Kidney (tissue), 14 donors: ENCODE data around the gene SLC9C1. TPM values are rescaled to one million over a fixed set of nuclear protein-coding genes. Genes with fewer than 3 reads are reported as not detected.

Experiments used
- DNase-seq, 5 donors: peaks; one replicate each; pipeline ENCODE4 v3.0.0-alpha.2; 2013 to 2020
- FAIRE-seq: peaks from 2 replicates; lab custom pipeline; 2012; peaks lifted over from hg19 to GRCh38; lab: Jason Lieb, UNC
- H3K27ac ChIP-seq, 2 donors: one replicate each; pipeline ENCODE4 v1.7.0; 2013; ENCODE audit warnings: low read depth in 2 of 2, low read length in 2 of 2, inconsistent platforms in 1 of 2
- H3K27me3 ChIP-seq: one replicate; pipeline ENCODE4 v1.7.1; 2013; ENCODE audit warnings: low read length, inconsistent platforms; ENCODE audit not compliant: control insufficient read depth, insufficient read depth
- H3K36me3 ChIP-seq, 3 donors: one replicate each; pipeline versions ENCODE4 v1.7.0 to v1.7.1; 2013; ENCODE audit warnings: low read length in 3 of 3, control low read depth in 1 of 3, inconsistent platforms in 1 of 3; ENCODE audit not compliant: insufficient read depth in 3 of 3, control insufficient read depth in 2 of 3
- H3K4me1 ChIP-seq, 3 donors: one replicate each; pipeline versions ENCODE4 v1.7.0 to v1.7.1; 2013; ENCODE audit warnings: low read length in 3 of 3, inconsistent platforms in 1 of 3, low read depth in 1 of 3; ENCODE audit not compliant: control insufficient read depth in 2 of 3, insufficient read depth in 2 of 3
- H3K4me3 ChIP-seq, 3 donors: one replicate each; pipeline versions ENCODE4 v1.7.0 to v1.8.1; 2013; ENCODE audit warnings: low read length in 3 of 3, control low read depth in 1 of 3, inconsistent platforms in 1 of 3
- H3K9ac ChIP-seq, 3 donors: one replicate each; pipeline versions ENCODE4 v1.7.0 to v1.7.1; 2013; ENCODE audit warnings: low read length in 3 of 3, control low read depth in 1 of 3, inconsistent platforms in 1 of 3
- H3K9me3 ChIP-seq, 3 donors: one replicate each; pipeline versions ENCODE4 v1.7.0 to v1.7.1; 2013; ENCODE audit warnings: low read length in 3 of 3, control low read depth in 1 of 3, inconsistent platforms in 1 of 3; ENCODE audit not compliant: control insufficient read depth in 2 of 3, insufficient read depth in 1 of 3
- intact Hi-C: fragments of 100-400 bp; cut with DNase I; formaldehyde crosslinking; loops from one replicate; pipeline ENCODE4 v1.11.1; 2022
- polyA plus RNA-seq: library from polyadenylated mRNA; stranded (reverse); fragments of 350-450 nt; fragmentation: Illumina TruSeq; extraction: RNeasy Lipid Tissue Mini Kit (QIAGEN cat#74804); gene quantifications from one replicate; pipeline ENCODE4 v1.2.3, GENCODE V29; 2014; ENCODE audit warnings: low read depth, low replicate concordance; ENCODE audit not compliant: insufficient read depth
- total RNA-seq: library from RNA; stranded (reverse); fragmentation: NEBNext Ultra II Directional; extraction: Animal tissue kit (Norgen Biotek cat#: 25700); gene quantifications from one replicate; pipeline ENCODE4 v1.2.1, GENCODE V29; 2021
- TF ChIP-seq, protein P1 (sequence below): IDR thresholded peaks from 3 replicates; pipeline ENCODE4 v1.5.1; 2012; ENCODE audit warnings: mild to moderate bottlenecking, moderate library complexity, borderline replicate concordance; ENCODE audit not compliant: insufficient read depth; ENCODE audit errors: extremely low read depth
- donor health status: control.
- donor health status: control.
- donor health status: control.
- donor health status: control.
- donor health status: control.
- donor health status: DM: yes; HTN: yes; CAD: no.
- donor health status: Normal renal cell carcinoma (clear cell type).

SLC9C1 gene
- total and polyA plus RNA-seq, 2 donors from 2014 or later: 0.09 to 1.2 TPM

- Histone ChIP-seq H3K36me3 (no peaks in the 10 kb centered on the region), H3K9me3 (no peaks in the 10 kb centered on the region), H3K9ac (no peak overlapping the region), H3K27me3 (no peaks in the 10 kb centered on the region), H3K4me1 (no peaks in the 10 kb centered on the region), H3K4me3 (no peak overlapping the region), H3K27ac (no peak overlapping the region)
- DNase-seq (no peak), FAIRE-seq (no peak)
- TF ChIP-seq, protein P1, sequence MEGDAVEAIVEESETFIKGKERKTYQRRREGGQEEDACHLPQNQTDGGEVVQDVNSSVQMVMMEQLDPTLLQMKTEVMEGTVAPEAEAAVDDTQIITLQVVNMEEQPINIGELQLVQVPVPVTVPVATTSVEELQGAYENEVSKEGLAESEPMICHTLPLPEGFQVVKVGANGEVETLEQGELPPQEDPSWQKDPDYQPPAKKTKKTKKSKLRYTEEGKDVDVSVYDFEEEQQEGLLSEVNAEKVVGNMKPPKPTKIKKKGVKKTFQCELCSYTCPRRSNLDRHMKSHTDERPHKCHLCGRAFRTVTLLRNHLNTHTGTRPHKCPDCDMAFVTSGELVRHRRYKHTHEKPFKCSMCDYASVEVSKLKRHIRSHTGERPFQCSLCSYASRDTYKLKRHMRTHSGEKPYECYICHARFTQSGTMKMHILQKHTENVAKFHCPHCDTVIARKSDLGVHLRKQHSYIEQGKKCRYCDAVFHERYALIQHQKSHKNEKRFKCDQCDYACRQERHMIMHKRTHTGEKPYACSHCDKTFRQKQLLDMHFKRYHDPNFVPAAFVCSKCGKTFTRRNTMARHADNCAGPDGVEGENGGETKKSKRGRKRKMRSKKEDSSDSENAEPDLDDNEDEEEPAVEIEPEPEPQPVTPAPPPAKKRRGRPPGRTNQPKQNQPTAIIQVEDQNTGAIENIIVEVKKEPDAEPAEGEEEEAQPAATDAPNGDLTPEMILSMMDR: no peak
- intact Hi-C loops: no loop called here
Measured at GRCh38 chr3:112320691-112321090, 26.7 kb upstream of the SLC9C1 start.

GRCh38 chr3:112319516-112320276 lies 25.7 kb upstream of the SLC9C1 start:
- intact Hi-C loops: no loop called here
- Histone ChIP-seq H3K4me3 (no peak overlapping the region), H3K27me3 (no peaks in the 10 kb centered on the region), H3K9me3 (no peaks in the 10 kb centered on the region), H3K27ac (no peak overlapping the region), H3K4me1 (no peaks in the 10 kb centered on the region), H3K36me3 (no peaks in the 10 kb centered on the region), H3K9ac (no peak overlapping the region)
- TF ChIP-seq, protein P1: no peak
- no peak for DNase-seq
- FAIRE-seq: no peak

- intact Hi-C loops: no loop called here
- Histone ChIP-seq H3K36me3 (no peaks in the 10 kb centered on the region), H3K4me1 (no peaks in the 10 kb centered on the region), H3K27ac (no peak overlapping the region), H3K9me3 (no peaks in the 10 kb centered on the region), H3K27me3 (no peaks in the 10 kb centered on the region), H3K9ac (no peak overlapping the region), H3K4me3 (no peak overlapping the region)
- DNase-seq (no peak), FAIRE-seq (no peak)
- TF ChIP-seq, protein P1: no peak
Measured at GRCh38 chr3:112315791-112316190, 21.8 kb upstream of the SLC9C1 start.
